ENCODE data around the gene RELN. TPM values are rescaled to one million over a fixed set of nuclear protein-coding genes. Genes with fewer than 3 reads are reported as not detected.

RELN gene
- total RNA-seq, 4 donors from 2014 or later = 0.57 to 4.2 (median 1.5) TPM

GRCh38 chr7:103796327-103796962 lies 193.0 kb downstream of the RELN start:
- no peak for TF ChIP-seq CTCF (IDR thresholded peaks at IDR 0.05; ENCODE audit: low read depth)

- TF ChIP-seq CTCF (IDR thresholded peaks at IDR 0.05; ENCODE audit: low read depth) = no peak
These were observed 193.7 kb downstream of the RELN start for GRCh38 chr7:103795787-103796186.

- TF ChIP-seq CTCF (IDR thresholded peaks at IDR 0.05; ENCODE audit: low read depth) = no peak
These were observed 194.4 kb downstream of the RELN start for GRCh38 chr7:103795107-103795506.

GRCh38 chr7:103794424-103794823 lies 195.0 kb downstream of the RELN start:
- no peak for TF ChIP-seq CTCF (IDR thresholded peaks at IDR 0.05; ENCODE audit: low read depth)

- no peak for TF ChIP-seq CTCF (IDR thresholded peaks at IDR 0.05; ENCODE audit: low read depth)
These were observed 195.8 kb downstream of the RELN start for GRCh38 chr7:103793614-103794013.

GRCh38 chr7:103791894-103792293 lies 197.6 kb downstream of the RELN start:
- no peak for TF ChIP-seq CTCF (IDR thresholded peaks at IDR 0.05; ENCODE audit: low read depth)

- no peak for TF ChIP-seq CTCF (IDR thresholded peaks at IDR 0.05; ENCODE audit: low read depth)
These were observed 204.7 kb downstream of the RELN start for GRCh38 chr7:103784646-103785286.
